ENCODE data around the gene KLF17. TPM values are rescaled to one million over a fixed set of nuclear protein-coding genes. Genes with fewer than 3 reads are reported as not detected.

Gene KLF17
- total and polyA plus RNA-seq, 2 donors from 2014 or later: not detected

DNA sequence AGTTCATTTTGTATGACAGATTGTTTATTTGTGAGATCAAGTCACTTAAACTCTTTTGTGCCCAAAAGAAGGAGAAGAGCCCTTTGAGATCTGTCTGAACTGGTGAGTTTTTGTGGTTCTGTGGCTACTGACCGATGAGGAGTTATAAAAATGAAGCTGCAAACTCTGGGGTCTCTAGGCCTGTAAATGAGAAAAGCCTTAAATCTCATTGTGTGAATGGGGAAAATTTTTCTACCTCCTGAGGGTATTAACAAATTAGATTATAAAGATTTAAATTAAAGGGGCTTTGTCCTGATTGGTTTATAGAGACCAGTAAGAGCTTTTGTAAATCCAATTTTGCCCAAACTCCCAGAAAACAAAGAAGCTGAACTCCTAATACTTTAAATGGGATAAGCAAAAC lies 9.7 kb upstream of the KLF17 start:
- DNase-seq (no peak), FAIRE-seq (no peak)
- Histone ChIP-seq H3K9ac (ENCODE audit: low read length in 3 of 3) (no peak overlapping the region), H3K4me3 (ENCODE audit: low read length in 3 of 3) (no peak overlapping the region), H3K9me3 (ENCODE audit: control insufficient read depth in 2 of 3, insufficient read depth in 1 of 3, low read length in 3 of 3) (no peaks in the 10 kb centered on the region), H3K27ac (ENCODE audit: low read depth in 2 of 2, low read length in 2 of 2) (no peak overlapping the region), H3K27me3 (ENCODE audit: control insufficient read depth, insufficient read depth, low read length) (no peaks in the 10 kb centered on the region), H3K36me3 (ENCODE audit: control insufficient read depth in 2 of 3, insufficient read depth in 3 of 3, low read length in 3 of 3) (no peaks in the 10 kb centered on the region), H3K4me1 (ENCODE audit: control insufficient read depth in 2 of 3, insufficient read depth in 2 of 3, low read depth in 1 of 3, low read length in 3 of 3) (no peaks in the 10 kb centered on the region)
- TF ChIP-seq, protein P1, sequence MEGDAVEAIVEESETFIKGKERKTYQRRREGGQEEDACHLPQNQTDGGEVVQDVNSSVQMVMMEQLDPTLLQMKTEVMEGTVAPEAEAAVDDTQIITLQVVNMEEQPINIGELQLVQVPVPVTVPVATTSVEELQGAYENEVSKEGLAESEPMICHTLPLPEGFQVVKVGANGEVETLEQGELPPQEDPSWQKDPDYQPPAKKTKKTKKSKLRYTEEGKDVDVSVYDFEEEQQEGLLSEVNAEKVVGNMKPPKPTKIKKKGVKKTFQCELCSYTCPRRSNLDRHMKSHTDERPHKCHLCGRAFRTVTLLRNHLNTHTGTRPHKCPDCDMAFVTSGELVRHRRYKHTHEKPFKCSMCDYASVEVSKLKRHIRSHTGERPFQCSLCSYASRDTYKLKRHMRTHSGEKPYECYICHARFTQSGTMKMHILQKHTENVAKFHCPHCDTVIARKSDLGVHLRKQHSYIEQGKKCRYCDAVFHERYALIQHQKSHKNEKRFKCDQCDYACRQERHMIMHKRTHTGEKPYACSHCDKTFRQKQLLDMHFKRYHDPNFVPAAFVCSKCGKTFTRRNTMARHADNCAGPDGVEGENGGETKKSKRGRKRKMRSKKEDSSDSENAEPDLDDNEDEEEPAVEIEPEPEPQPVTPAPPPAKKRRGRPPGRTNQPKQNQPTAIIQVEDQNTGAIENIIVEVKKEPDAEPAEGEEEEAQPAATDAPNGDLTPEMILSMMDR (IDR thresholded peaks at IDR 0.05; ENCODE audit: borderline replicate concordance, extremely low read depth, insufficient read depth): no peak
- intact Hi-C loops (cut with DNase I): no loop called here

DNA sequence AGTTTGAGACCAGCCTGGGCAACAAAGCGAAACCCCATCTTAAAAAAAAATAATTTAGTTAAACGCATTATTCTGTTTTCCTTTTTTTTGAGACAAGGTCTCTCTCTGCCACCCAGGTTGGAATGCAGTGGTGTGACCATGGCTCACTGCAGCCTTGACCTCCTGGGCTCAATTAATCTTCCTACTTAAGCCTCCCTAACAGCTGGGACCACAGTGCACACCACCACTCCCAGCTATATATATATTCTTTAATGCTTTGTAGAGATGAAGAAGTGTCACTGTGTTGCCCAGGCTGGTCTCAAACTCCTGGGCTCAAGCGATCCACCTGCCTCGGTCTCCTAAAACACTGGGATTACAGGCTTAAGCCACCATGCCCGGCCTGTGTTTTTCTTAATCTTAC lies 7.7 kb upstream of the KLF17 start:
- TF ChIP-seq, protein P1 (IDR thresholded peaks at IDR 0.05; ENCODE audit: borderline replicate concordance, extremely low read depth, insufficient read depth): no peak
- H3K9ac ChIP-seq (ENCODE audit: low read length in 3 of 3): no peak overlapping the region
- no peaks in the 10 kb centered on the region for H3K4me1 ChIP-seq (ENCODE audit: control insufficient read depth in 2 of 3, insufficient read depth in 2 of 3, low read depth in 1 of 3, low read length in 3 of 3)
- no peak for FAIRE-seq
- no peak overlapping the region for H3K27ac ChIP-seq (ENCODE audit: low read depth in 2 of 2, low read length in 2 of 2)
- no peaks in the 10 kb centered on the region for H3K27me3 ChIP-seq (ENCODE audit: control insufficient read depth, insufficient read depth, low read length)
- intact Hi-C loops (cut with DNase I): no loop called here
- no peaks in the 10 kb centered on the region for H3K36me3 ChIP-seq (ENCODE audit: control insufficient read depth in 2 of 3, insufficient read depth in 3 of 3, low read length in 3 of 3)
- H3K4me3 ChIP-seq (ENCODE audit: low read length in 3 of 3): no peak overlapping the region
- DNase-seq: no peak
- H3K9me3 ChIP-seq (ENCODE audit: control insufficient read depth in 2 of 3, insufficient read depth in 1 of 3, low read length in 3 of 3): no peaks in the 10 kb centered on the region

- Histone ChIP-seq H3K27me3 (ENCODE audit: control insufficient read depth, insufficient read depth, low read length) (no peaks in the 10 kb centered on the region), H3K36me3 (ENCODE audit: control insufficient read depth in 2 of 3, insufficient read depth in 3 of 3, low read length in 3 of 3) (no peaks in the 10 kb centered on the region), H3K27ac (ENCODE audit: low read depth in 2 of 2, low read length in 2 of 2) (no peak overlapping the region), H3K4me3 (ENCODE audit: low read length in 3 of 3) (no peak overlapping the region), H3K9me3 (ENCODE audit: control insufficient read depth in 2 of 3, insufficient read depth in 1 of 3, low read length in 3 of 3) (no peaks in the 10 kb centered on the region), H3K4me1 (ENCODE audit: control insufficient read depth in 2 of 3, insufficient read depth in 2 of 3, low read depth in 1 of 3, low read length in 3 of 3) (no peaks in the 10 kb centered on the region), H3K9ac (ENCODE audit: low read length in 3 of 3) (no peak overlapping the region)
- intact Hi-C loops (cut with DNase I): no loop called here
- no peak for DNase-seq
- TF ChIP-seq, protein P1 (IDR thresholded peaks at IDR 0.05; ENCODE audit: borderline replicate concordance, extremely low read depth, insufficient read depth): no peak
- no peak for FAIRE-seq
Observed at GRCh38 chr1:44111861-44112260, 6.8 kb upstream of the KLF17 start.

DNA sequence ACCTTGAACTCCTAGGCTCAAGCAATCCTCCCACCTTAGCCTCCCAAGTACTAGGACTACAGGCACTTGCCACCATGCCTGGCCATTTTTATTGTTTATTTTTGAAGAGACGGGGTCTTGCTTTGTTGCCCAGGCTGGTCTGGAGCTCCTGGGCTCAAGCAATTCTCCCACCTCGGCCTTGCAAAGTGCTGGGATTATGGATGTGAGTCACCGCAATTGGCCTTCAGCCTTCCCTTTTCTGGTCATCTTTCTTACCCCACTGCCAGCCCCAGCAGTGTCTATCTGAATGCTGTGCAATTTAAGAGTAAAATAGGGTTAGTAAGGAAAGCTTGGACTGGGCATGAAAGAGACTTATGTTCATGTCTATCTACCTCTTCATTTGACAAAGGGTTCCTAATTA lies 6.1 kb upstream of the KLF17 start:
- Histone ChIP-seq H3K27ac (ENCODE audit: low read depth in 2 of 2, low read length in 2 of 2) (no peak overlapping the region), H3K27me3 (ENCODE audit: control insufficient read depth, insufficient read depth, low read length) (no peaks in the 10 kb centered on the region), H3K4me3 (ENCODE audit: low read length in 3 of 3) (no peak overlapping the region), H3K9me3 (ENCODE audit: control insufficient read depth in 2 of 3, insufficient read depth in 1 of 3, low read length in 3 of 3) (no peaks in the 10 kb centered on the region), H3K9ac (ENCODE audit: low read length in 3 of 3) (no peak overlapping the region), H3K36me3 (ENCODE audit: control insufficient read depth in 2 of 3, insufficient read depth in 3 of 3, low read length in 3 of 3) (no peaks in the 10 kb centered on the region), H3K4me1 (ENCODE audit: control insufficient read depth in 2 of 3, insufficient read depth in 2 of 3, low read depth in 1 of 3, low read length in 3 of 3) (no peaks in the 10 kb centered on the region)
- TF ChIP-seq, protein P1 (IDR thresholded peaks at IDR 0.05; ENCODE audit: borderline replicate concordance, extremely low read depth, insufficient read depth): no peak
- DNase-seq (no peak), FAIRE-seq (no peak)
- intact Hi-C loops (cut with DNase I): no loop called here
